DMS 273 (cell line): ENCODE measurements around the gene SLC39A2.
"Not testable (repeated sequence)": the region's sequence is repeated elsewhere in the genome, so short reads cannot be mapped to it uniquely, and the experiment has no call there.

Experiments
- DNase-seq: peaks from one replicate; lab custom pipeline; 2025; ENCODE audit not compliant: unreplicated experiment; lab: John Stamatoyannopoulos, UW

SLC39A2 gene

DNA sequence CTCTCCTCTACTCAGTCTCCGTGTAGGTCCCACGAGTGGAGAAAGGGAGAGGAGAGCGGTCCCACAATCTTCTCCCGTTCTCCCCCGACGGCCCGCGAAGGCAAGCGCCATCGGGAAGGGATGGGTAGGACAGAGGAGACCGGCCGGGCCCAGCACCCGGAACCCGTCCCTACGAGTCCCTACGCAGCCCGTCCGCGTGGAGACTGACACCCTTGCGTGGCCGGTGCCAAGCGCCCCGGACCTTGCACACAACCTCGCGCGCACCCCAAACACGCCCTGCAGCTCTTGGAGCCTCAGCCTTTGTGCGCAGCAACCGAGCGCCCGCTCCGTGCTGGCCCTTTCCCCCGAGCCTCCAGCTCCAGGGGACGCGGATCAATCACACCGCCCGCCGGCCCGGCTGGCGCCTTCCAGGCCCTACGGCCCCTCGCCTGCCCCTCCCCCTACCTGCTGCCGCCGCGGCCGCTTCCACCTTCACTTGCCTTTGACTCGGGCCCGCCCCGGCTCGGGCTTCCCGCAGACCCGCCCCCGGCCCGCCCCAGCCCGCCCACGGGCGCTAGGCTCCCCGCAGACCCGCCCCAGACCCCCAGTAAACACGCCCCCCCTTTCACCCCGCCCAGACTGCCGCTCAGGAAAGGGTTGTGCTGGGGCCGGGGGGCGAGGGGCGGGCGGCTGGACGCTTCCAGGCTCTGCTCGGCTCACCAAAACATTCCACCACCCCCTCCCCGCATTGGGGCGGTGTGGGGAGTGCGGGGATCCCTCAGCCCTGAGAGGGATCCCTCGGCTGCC, 25.7 kb downstream of the SLC39A2 start, which contains the start of gene NDRG2:
Gene NDRG2 (minus strand): TSS at position 477 of the 786 bp plus-strand sequence. CDS start 1,746 bp downstream, outside the sequence.
- DNase-seq: peak; percentile 78

DNA sequence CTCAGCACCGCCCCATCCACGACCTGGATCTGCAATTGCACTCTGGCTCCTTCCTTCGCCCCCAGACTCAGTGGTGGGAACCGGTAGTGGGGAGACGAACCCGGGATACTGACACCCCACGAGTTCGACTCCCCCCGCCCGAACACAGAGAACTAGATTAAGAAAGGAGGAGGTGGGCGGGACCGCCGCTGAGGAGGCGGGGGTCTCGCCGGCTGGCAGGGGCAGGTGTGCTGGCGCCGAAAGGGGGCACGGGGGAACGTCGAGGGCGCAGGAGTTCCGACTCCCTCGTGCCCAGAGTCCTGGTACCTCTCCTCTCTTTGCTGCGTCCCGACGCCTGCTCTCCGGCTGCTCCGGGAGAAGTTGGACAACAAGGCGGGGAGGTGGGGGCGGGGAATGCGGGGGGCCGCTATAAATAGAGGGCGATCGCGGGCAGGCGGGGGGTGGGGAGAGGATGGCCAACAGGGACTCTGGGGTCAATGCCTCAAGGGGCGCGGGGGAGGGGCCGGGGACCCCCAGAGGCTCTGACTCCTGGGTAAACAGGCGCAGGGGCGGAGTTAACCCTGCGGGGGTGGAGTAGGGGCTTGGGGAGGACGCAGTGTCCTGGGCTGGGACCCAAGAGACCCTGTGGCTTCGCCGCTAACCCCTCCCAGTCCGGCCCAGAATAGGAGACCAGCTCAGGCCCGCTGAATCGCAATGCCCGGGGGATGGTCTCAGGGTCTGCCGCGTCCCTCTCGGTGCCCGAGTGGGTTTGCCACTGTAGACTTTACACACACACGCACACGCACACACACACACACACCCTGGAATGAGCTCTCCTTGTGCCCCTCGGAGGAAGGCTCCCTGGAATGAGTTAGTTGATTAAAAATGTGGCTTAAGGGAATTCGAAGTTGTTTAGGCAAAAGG, 26.5 kb downstream of the SLC39A2 start:
- DNase-seq: peak; percentile 38

- no peak for DNase-seq
Measured at GRCh38 chr14:21026274-21026987, 27.3 kb downstream of the SLC39A2 start.

GRCh38 chr14:21026988-21027315, 27.9 kb downstream of the SLC39A2 start:
- no peak for DNase-seq

GRCh38 chr14:21029917-21030316, 30.8 kb downstream of the SLC39A2 start, which contains the start of gene TPPP2:
TPPP2 (plus strand) TSS chr14:21030217; CDS start chr14:21030582, 365 bp downstream.
- no peak for DNase-seq

GRCh38 chr14:21030531-21030930, 31.4 kb downstream of the SLC39A2 start:
- DNase-seq: no peak

- DNase-seq: no peak
Measured at GRCh38 chr14:21032326-21033132, 33.4 kb downstream of the SLC39A2 start.

- no peak for DNase-seq
Measured at GRCh38 chr14:21033133-21033698, 34.1 kb downstream of the SLC39A2 start.

DNA sequence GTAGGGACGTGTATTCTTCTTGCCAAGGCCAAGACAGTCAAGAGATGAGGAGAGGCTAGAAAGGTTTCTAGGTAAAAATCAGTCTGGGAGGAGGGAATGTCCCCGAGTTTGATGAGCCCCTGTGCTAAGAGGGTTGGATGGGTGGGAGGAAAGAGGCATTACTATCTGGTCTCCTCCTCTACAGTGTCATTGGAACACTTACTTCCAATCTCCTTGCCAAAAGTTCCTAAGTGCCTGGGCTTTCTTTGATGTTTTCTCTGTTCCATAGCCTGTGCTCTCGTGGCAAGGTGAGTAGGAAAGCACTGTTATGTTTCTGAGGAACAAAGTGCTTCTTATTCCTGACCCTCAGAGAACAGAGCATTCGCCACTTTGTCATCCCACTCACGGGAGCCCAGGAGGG, 35.6 kb downstream of the SLC39A2 start, which contains the start of gene RNASE13:
Gene RNASE13 (minus strand): TSS at position 101 of the 400 bp plus-strand sequence. CDS start 519 bp downstream, outside the sequence.
- DNase-seq: no peak

DNA sequence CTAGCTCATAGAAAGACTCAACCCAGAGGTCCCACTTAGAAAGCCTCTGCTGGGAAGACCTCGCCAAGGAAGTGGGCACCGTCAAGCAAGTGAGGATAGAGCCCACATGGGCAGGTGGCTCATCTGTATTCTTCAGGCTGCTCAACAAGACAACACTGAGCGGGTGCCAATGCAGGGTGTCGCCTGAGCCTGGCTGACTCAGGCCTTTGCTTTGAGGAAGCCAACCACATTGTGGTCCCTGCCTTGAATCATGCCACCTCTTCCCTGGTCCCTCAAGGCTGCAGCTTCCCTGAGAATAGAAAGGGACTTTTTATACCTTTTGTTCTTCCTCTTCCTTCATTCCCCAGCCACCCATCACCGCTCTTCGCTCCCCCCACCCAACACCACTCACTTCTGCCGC, 37.7 kb downstream of the SLC39A2 start:
- no peak for DNase-seq

GRCh38 chr14:21037156-21037555, 38.1 kb downstream of the SLC39A2 start:
- no peak for DNase-seq

GRCh38 chr14:21038441-21039422, 39.6 kb downstream of the SLC39A2 start:
- DNase-seq: peak; percentile 90

GRCh38 chr14:21039585-21040369, 40.7 kb downstream of the SLC39A2 start:
- peak; percentile 89 for DNase-seq

DNA sequence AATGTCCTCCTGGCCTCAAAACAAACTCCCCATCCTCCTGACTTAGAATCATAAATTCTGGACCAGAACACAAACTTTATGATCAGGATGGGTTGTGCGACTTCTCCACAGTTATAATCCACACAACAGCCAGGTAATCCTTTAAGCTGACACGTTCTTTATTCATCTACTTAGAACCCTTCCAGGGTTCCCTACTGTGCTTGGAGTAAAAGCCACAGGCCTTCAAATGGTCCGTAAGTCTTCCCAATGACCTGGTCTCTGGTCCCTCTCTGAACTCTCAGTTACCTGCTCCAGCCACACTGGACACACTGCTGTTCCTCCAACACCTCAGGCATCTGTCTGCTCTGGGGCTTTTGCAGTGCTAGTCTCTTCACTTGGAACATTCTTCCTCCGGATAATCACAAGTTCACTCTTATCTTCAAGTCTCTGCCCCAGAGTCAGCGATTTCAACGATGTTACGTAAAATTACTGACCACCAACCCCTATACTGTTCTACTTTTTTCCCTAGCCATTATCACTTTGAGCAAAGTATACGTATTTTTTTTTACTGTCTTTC, 41.4 kb downstream of the SLC39A2 start:
- DNase-seq: no peak

- DNase-seq: not testable (repeated sequence)
Measured at GRCh38 chr14:21040941-21041340, 41.8 kb downstream of the SLC39A2 start.

DNA sequence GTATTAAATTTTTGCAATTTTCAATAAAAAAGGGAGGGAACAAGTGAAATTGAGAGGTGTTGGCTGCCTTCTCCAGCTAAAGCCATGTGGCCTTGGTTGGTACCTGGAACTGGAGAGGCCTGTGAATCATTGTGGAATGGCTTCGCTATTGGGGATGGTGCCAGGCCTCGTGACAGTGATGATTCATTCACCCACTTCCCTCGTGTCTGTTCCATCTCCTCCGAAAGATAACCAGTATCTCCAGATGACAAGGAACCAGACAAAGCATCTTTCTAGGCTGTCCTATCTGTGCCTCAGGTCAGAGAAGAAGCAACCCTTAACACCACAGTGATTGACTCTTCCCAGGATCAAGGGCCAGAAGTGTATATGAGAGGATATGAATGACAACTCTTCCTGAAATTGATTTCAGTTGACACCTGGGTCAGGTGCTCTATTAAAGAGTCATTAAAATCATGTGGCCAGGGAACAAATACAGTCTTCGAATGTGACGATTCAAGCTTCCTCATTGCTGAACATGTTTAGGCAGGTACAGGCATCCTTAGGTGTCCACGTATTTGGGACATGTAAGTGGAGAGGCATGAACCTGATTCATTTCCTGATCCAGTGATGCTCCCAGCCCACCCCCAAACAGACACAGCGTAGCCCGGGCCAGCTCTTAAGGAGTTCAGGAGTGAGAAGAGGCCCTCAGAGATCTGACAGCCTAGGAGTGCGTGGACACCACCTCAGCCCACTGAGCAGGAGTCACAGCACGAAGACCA, 42.8 kb downstream of the SLC39A2 start, which contains the start of gene RNASE7:
Gene RNASE7 (plus strand): TSS at position 687 of the 758 bp plus-strand sequence. CDS start 631 bp downstream, outside the sequence.
- no peak for DNase-seq

DNA sequence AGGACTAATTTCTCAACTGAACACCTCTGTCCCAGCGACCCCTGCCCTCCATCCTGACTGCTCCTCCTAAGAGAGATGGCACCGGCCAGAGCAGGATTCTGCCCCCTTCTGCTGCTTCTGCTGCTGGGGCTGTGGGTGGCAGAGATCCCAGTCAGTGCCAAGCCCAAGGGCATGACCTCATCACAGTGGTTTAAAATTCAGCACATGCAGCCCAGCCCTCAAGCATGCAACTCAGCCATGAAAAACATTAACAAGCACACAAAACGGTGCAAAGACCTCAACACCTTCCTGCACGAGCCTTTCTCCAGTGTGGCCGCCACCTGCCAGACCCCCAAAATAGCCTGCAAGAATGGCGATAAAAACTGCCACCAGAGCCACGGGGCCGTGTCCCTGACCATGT, 43.8 kb downstream of the SLC39A2 start:
- peak; percentile 30 for DNase-seq
